ENCODE measurements around the gene COX7C. TPM values are rescaled to one million over a fixed set of nuclear protein-coding genes. Genes with fewer than 3 reads are reported as not detected.

The COX7C gene
- total RNA-seq, 1 donor from 2014 or later, result 739 TPM

DNA sequence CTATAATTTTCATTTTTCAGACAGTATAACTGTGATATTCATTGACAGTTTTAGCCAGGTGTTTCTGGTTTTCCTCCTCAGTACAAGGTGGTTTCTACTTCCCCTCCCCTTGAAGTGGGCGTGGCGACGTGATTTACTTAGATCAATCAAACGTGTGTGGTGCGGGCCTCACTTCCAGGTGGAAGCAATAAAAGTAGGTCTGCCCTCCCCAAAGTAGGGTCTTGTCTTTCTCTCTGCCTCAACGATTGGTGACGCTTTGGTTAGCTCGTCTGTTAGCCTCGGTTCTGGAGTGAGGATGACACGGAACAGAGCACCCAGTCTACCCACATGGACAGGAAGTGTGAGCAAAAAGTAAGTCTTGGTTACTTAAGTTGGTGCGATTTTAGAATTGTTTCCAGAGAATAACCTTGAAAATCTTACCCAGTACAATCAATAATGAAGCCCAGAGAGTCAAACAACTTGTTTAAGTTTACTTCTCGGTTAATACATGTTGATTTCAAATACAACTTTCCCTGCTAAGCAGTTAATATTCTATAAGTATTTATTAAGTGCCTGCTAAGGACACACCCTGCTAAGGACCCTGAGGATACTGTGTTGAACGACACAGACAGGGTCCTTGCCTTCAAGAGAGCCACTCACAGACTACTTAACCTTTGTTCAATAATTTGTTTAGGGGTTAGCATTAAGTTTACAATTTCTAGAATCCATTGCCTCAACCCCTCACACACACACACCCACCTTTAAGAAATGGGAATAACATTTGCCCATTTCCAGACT, 48.4 kb downstream of the COX7C start:
- Mint-ChIP-seq H3K4me1 (ENCODE audit: low read depth) (peaks cover 6% of the 10 kb centered on the region), H3K9me3 (ENCODE audit: low read depth) (peaks cover 13% of the 10 kb centered on the region), H3K27ac (no peak overlapping the region), H3K27me3 (no peaks in the 10 kb centered on the region), H3K36me3 (ENCODE audit: insufficient read depth) (peaks cover 2% of the 10 kb centered on the region), H3K4me3 (ENCODE audit: low read depth) (no peak overlapping the region)
- DNase-seq (ENCODE audit: low spot score, unreplicated experiment), result no peak
- TF ChIP-seq, protein P1, sequence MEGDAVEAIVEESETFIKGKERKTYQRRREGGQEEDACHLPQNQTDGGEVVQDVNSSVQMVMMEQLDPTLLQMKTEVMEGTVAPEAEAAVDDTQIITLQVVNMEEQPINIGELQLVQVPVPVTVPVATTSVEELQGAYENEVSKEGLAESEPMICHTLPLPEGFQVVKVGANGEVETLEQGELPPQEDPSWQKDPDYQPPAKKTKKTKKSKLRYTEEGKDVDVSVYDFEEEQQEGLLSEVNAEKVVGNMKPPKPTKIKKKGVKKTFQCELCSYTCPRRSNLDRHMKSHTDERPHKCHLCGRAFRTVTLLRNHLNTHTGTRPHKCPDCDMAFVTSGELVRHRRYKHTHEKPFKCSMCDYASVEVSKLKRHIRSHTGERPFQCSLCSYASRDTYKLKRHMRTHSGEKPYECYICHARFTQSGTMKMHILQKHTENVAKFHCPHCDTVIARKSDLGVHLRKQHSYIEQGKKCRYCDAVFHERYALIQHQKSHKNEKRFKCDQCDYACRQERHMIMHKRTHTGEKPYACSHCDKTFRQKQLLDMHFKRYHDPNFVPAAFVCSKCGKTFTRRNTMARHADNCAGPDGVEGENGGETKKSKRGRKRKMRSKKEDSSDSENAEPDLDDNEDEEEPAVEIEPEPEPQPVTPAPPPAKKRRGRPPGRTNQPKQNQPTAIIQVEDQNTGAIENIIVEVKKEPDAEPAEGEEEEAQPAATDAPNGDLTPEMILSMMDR (IDR thresholded peaks at IDR 0.05; ENCODE audit: unreplicated experiment), result no peak

DNA sequence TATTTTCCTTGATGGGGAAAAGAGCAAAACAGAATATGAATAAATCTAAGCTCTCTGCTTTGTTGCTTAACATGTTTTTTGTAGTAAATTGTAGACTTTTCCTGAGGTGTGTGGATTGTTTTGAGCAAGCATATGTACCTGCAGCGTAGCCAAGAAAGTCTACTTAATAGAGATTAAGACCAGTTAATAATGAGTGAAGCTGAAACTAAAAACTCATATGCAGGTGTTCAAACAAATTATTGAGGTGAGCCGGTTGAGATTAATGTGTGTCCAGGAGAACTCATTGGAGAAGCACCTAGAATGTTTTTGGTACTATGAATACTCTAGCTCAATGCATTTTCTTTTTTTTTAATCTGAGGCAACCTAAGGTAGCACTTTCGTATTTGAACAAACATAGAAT, 49.2 kb downstream of the COX7C start:
- Mint-ChIP-seq H3K27me3 (no peaks in the 10 kb centered on the region), H3K4me1 (ENCODE audit: low read depth) (peaks cover 6% of the 10 kb centered on the region), H3K36me3 (ENCODE audit: insufficient read depth) (peaks cover 2% of the 10 kb centered on the region), H3K9me3 (ENCODE audit: low read depth) (peaks cover 11% of the 10 kb centered on the region), H3K4me3 (ENCODE audit: low read depth) (no peak overlapping the region), H3K27ac (no peak overlapping the region)
- DNase-seq (ENCODE audit: low spot score, unreplicated experiment), result no peak
- TF ChIP-seq, protein P1 (IDR thresholded peaks at IDR 0.05; ENCODE audit: unreplicated experiment), result no peak

Data from progenitor cell of endocrine pancreas (in vitro differentiated cells).